ENCODE measurements around the gene ZNF683. TPM values are rescaled to one million over a fixed set of nuclear protein-coding genes. Genes with fewer than 3 reads are reported as not detected.

Gene ZNF683
- total and polyA plus RNA-seq, 2 donors (not counting 3 experiments of a cell fraction or from before 2014, with no cell fraction given) = not detected

- POLR2A ChIA-PET = no interaction called here
- Histone ChIP-seq H3K27me3 (ENCODE audit: control insufficient read depth in 2 of 2, insufficient read depth in 2 of 2, low read length in 2 of 2) (peaks cover 9% of the 10 kb centered on the region in 2 experiments), H3K4me1 (ENCODE audit: control insufficient read depth, extremely low read depth, insufficient read depth, low read length) (peaks cover 15% of the 10 kb centered on the region), H3K79me2 (ENCODE audit: control insufficient read depth, insufficient read depth, low read length) (no peaks in the 10 kb centered on the region), H2AFZ (ENCODE audit: low read depth, low read length) (no peak overlapping the region), H4K20me1 (replicated peaks; ENCODE audit: control insufficient read depth, extremely low read depth, insufficient read depth, low read length) (no peaks in the 10 kb centered on the region), H3K9me1 (replicated peaks; ENCODE audit: control insufficient read depth, extremely low read depth, insufficient read depth, low read length) (no peaks in the 10 kb centered on the region), H3K4me2 (ENCODE audit: insufficient read depth, low read length) (no peak overlapping the region), H3K36me3 (ENCODE audit: control insufficient read depth in 2 of 2, extremely low read depth in 1 of 2, insufficient read depth in 2 of 2, low read length in 2 of 2) (no peaks in the 10 kb centered on the region), H3K9ac (replicated peaks; ENCODE audit: extremely low read depth, insufficient read depth, low read length) (no peak overlapping the region), H3K27ac (ENCODE audit: insufficient read depth, low read depth, low read length) (no peak overlapping the region), H3K9me3 (replicated peaks; ENCODE audit: control insufficient read depth, insufficient read depth, low read length) (no peaks in the 10 kb centered on the region), H3K4me3 (replicated peaks in 1 of 3; ENCODE audit: insufficient read depth in 1 of 3, low read depth in 1 of 3, low read length in 3 of 3) (no peak overlapping the region)
- dilution Hi-C loops (cut with MboI; ENCODE audit: extremely low pct_ligation_motif_present, low sequenced_read_pairs) = no loop called here
- intact Hi-C loops (cut with micrococcal nuclease) = no loop called here
- BruUV-seq (replicated peaks) = no TSS peak
- TF ChIP-seq FOS (IDR thresholded peaks at IDR 0.05; ENCODE audit: borderline replicate concordance, insufficient read depth, low read length) = no peak
- DNase-seq (ENCODE audit: low read depth, low spot score) (no peak), FAIRE-seq (no peak)
- CTCF ChIA-PET = interaction anchor here (1.0 to 1.5 kb wide), 2 partner anchors 9 kb away, joined by 3 to 8 read pairs; no protein-coding TSS in a partner anchor
Observed at GRCh38 chr1:26354972-26355371, 17.6 kb downstream of the ZNF683 start.

GRCh38 chr1:26353976-26354820 is 18.4 kb downstream of the ZNF683 start, which contains the start of gene CRYBG2:
TSS of gene CRYBG2 (minus strand) at chr1:26354130. CDS start at chr1:26346657, 7,473 bp downstream.
- TF ChIP-seq, protein P1, sequence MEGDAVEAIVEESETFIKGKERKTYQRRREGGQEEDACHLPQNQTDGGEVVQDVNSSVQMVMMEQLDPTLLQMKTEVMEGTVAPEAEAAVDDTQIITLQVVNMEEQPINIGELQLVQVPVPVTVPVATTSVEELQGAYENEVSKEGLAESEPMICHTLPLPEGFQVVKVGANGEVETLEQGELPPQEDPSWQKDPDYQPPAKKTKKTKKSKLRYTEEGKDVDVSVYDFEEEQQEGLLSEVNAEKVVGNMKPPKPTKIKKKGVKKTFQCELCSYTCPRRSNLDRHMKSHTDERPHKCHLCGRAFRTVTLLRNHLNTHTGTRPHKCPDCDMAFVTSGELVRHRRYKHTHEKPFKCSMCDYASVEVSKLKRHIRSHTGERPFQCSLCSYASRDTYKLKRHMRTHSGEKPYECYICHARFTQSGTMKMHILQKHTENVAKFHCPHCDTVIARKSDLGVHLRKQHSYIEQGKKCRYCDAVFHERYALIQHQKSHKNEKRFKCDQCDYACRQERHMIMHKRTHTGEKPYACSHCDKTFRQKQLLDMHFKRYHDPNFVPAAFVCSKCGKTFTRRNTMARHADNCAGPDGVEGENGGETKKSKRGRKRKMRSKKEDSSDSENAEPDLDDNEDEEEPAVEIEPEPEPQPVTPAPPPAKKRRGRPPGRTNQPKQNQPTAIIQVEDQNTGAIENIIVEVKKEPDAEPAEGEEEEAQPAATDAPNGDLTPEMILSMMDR (IDR thresholded peaks at IDR 0.05; ENCODE audit: extremely low read depth in 1 of 2, insufficient read depth in 1 of 2, low read depth in 1 of 2, low read length in 2 of 2) = no peak
- no peak for TF ChIP-seq JUN (IDR thresholded peaks at IDR 0.05; ENCODE audit: borderline replicate concordance, insufficient read depth, insufficient read length, low read depth)
- no peak for TF ChIP-seq POLR2AphosphoS5 (IDR thresholded peaks at IDR 0.05; ENCODE audit: insufficient read depth, low read depth, low read length)
- no peak for TF ChIP-seq FOS (IDR thresholded peaks at IDR 0.05; ENCODE audit: borderline replicate concordance, insufficient read depth, low read length)
- no peak for TF ChIP-seq GATA2 (IDR thresholded peaks at IDR 0.05; ENCODE audit: insufficient read depth, insufficient read length, low read depth, low read length)
- no peak for TF ChIP-seq MYC (IDR thresholded peaks at IDR 0.05; ENCODE audit: low read depth, low read length)
- TF ChIP-seq POLR2A (IDR thresholded peaks at IDR 0.05; ENCODE audit: low read depth, low read length) = no peak
- no peak for TF ChIP-seq MAX (IDR thresholded peaks at IDR 0.05; ENCODE audit: insufficient read depth, insufficient read length)
- no peak for TF ChIP-seq EZH2 (IDR thresholded peaks at IDR 0.05; ENCODE audit: borderline replicate concordance, low read depth, low read length, severe bottlenecking)
- no peak within 1 kb of the TSS for H3K4me2 ChIP-seq (ENCODE audit: insufficient read depth, low read length)
- no peak within 1 kb of the TSS for H2AFZ ChIP-seq (ENCODE audit: low read depth, low read length)
- H3K36me3 ChIP-seq (ENCODE audit: control insufficient read depth in 2 of 2, extremely low read depth in 1 of 2, insufficient read depth in 2 of 2, low read length in 2 of 2) = no peaks in the 10 kb centered on the region
- H3K4me3 ChIP-seq (replicated peaks in 1 of 3; ENCODE audit: insufficient read depth in 1 of 3, low read depth in 1 of 3, low read length in 3 of 3) = no peak within 1 kb of the TSS
- no peaks in the 10 kb centered on the region for H4K20me1 ChIP-seq (replicated peaks; ENCODE audit: control insufficient read depth, extremely low read depth, insufficient read depth, low read length)
- H3K9ac ChIP-seq (replicated peaks; ENCODE audit: extremely low read depth, insufficient read depth, low read length) = no peak within 1 kb of the TSS
- H3K27ac ChIP-seq (ENCODE audit: insufficient read depth, low read depth, low read length) = no peak within 1 kb of the TSS
- no peaks in the 10 kb centered on the region for H3K79me2 ChIP-seq (ENCODE audit: control insufficient read depth, insufficient read depth, low read length)
- ChIA-PET POLR2A (no interaction called here), CTCF (interaction anchor here (0.9 to 1.0 kb wide), 2 partner anchors 10 to 22 kb away, joined by 3 to 8 read pairs; no protein-coding TSS in a partner anchor)
- H3K4me1 ChIP-seq (ENCODE audit: control insufficient read depth, extremely low read depth, insufficient read depth, low read length) = peaks cover 15% of the 10 kb centered on the region
- H3K9me1 ChIP-seq (replicated peaks; ENCODE audit: control insufficient read depth, extremely low read depth, insufficient read depth, low read length) = no peaks in the 10 kb centered on the region
- intact Hi-C loops (cut with micrococcal nuclease) (no loop called here), dilution Hi-C loops (cut with MboI; ENCODE audit: extremely low pct_ligation_motif_present, low sequenced_read_pairs) (no loop called here)
- H3K9me3 ChIP-seq (replicated peaks; ENCODE audit: control insufficient read depth, insufficient read depth, low read length) = no peaks in the 10 kb centered on the region
- H3K27me3 ChIP-seq (ENCODE audit: control insufficient read depth in 2 of 2, insufficient read depth in 2 of 2, low read length in 2 of 2) = peaks cover 6% of the 10 kb centered on the region in 2 experiments
- FAIRE-seq (no peak), DNase-seq (ENCODE audit: low read depth, low spot score) (no peak)
- BruUV-seq (replicated peaks) = no TSS peak

All from endothelial cell of umbilical vein (primary cell).